ENCODE results near the gene SLC4A11.

DNA sequence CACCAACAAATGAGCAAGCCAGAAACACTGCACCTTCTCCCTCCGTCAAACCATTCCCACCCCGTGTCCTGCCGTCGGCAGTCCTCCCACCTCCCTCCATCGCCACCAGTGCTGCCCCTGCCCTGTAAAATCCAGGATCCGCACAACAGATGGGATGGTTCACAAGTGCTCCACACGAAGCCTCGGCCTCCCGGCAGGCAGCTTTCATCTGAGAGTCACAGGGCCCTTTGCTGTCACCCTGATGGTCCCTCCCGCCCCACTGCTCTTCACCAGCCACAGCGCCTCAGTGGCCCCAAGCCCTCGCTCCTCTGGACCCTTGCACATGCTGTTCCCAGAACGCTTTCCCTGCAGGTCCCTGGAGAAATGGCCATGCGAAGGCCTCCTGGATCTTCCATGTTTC is 12.1 kb downstream of the SLC4A11 start:
- TF ChIP-seq, protein P1, sequence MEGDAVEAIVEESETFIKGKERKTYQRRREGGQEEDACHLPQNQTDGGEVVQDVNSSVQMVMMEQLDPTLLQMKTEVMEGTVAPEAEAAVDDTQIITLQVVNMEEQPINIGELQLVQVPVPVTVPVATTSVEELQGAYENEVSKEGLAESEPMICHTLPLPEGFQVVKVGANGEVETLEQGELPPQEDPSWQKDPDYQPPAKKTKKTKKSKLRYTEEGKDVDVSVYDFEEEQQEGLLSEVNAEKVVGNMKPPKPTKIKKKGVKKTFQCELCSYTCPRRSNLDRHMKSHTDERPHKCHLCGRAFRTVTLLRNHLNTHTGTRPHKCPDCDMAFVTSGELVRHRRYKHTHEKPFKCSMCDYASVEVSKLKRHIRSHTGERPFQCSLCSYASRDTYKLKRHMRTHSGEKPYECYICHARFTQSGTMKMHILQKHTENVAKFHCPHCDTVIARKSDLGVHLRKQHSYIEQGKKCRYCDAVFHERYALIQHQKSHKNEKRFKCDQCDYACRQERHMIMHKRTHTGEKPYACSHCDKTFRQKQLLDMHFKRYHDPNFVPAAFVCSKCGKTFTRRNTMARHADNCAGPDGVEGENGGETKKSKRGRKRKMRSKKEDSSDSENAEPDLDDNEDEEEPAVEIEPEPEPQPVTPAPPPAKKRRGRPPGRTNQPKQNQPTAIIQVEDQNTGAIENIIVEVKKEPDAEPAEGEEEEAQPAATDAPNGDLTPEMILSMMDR (IDR thresholded peaks at IDR 0.05) = no peak
- TF ChIP-seq POLR2A (IDR thresholded peaks at IDR 0.05) = no peak

All from lower leg skin (tissue), 3 donors.